Small intestine (tissue), 7 donors: ENCODE measurements around the gene GAA. TPM values are rescaled to one million over a fixed set of nuclear protein-coding genes. Genes with fewer than 3 reads are reported as not detected.

Experiments used
- DNase-seq, 2 donors: peaks; one replicate each; pipeline versions ENCODE4 v3.0.0 to v3.0.0-alpha.2; 2013
- FAIRE-seq: peaks from 2 replicates; lab custom pipeline; 2012; peaks lifted over from hg19 to GRCh38; lab: Jason Lieb, UNC
- H3K27ac ChIP-seq, 3 donors: one replicate each; pipeline ENCODE4 v1.5.1; 2013; ENCODE audit warnings: low read length in 2 of 3, mild to moderate bottlenecking in 2 of 3, control low read depth in 1 of 3, inconsistent platforms in 1 of 3, low read depth in 1 of 3, moderate library complexity in 1 of 3
- H3K27me3 ChIP-seq, 3 donors: one replicate each; pipeline ENCODE4 v1.6.1; 2013; ENCODE audit warnings: low read length in 3 of 3, inconsistent platforms in 1 of 3; ENCODE audit not compliant: control insufficient read depth in 3 of 3, insufficient read depth in 3 of 3
- H3K36me3 ChIP-seq, 3 donors: one replicate each; pipeline ENCODE4 v1.6.1; 2013; ENCODE audit warnings: low read length in 3 of 3, inconsistent platforms in 1 of 3, low read depth in 1 of 3, mild to moderate bottlenecking in 1 of 3, moderate library complexity in 1 of 3; ENCODE audit not compliant: control insufficient read depth in 3 of 3, insufficient read depth in 2 of 3
- H3K4me1 ChIP-seq, 3 donors: one replicate each; pipeline ENCODE4 v1.6.1; 2013; ENCODE audit warnings: low read length in 2 of 3, inconsistent platforms in 1 of 3, low read depth in 1 of 3, mild to moderate bottlenecking in 1 of 3, moderate library complexity in 1 of 3; ENCODE audit not compliant: control insufficient read depth in 3 of 3, insufficient read depth in 2 of 3
- H3K4me3 ChIP-seq, 3 donors: one replicate each; pipeline ENCODE4 v1.5.1; 2013; ENCODE audit warnings: low read length in 3 of 3, control low read depth in 1 of 3, inconsistent platforms in 1 of 3, low read depth in 1 of 3, mild to moderate bottlenecking in 1 of 3, moderate library complexity in 1 of 3
- H3K9me3 ChIP-seq, 2 donors: one replicate each; pipeline ENCODE4 v1.6.1; 2013; ENCODE audit warnings: low read depth in 1 of 2, low read length in 1 of 2; ENCODE audit not compliant: control insufficient read depth in 2 of 2, insufficient read depth in 1 of 2
- WGBS, 3 donors: extraction: QIAGEN DNeasy Blood & Tissue Kit; methylation state at CpG; one replicate each; pipeline ENCODE4 v1.1.7; 2013; 5-methylcytosine and 5-hydroxymethylcytosine counted together
- polyA plus RNA-seq, 4 donors: library from polyadenylated mRNA; stranded (reverse) in 3 of 4; unstranded in 1 of 4; fragments of 200-250 nt in 3 of 4; fragments of 120-200 nt in 1 of 4; gene quantifications; one replicate each; pipeline versions ENCODE4 v1.2.1 to v1.2.3, GENCODE V29; 2013
- donor health status: healthy with polysubstance abuse.
- donor health status: control.
- donor health status: control.
- donor health status: Bipolar disorder and iron deficiency.
- donor health status: healthy.

The GAA gene
- polyA plus RNA-seq, 4 donors: 13.2 to 64.4 (median 21.3) TPM

DNA sequence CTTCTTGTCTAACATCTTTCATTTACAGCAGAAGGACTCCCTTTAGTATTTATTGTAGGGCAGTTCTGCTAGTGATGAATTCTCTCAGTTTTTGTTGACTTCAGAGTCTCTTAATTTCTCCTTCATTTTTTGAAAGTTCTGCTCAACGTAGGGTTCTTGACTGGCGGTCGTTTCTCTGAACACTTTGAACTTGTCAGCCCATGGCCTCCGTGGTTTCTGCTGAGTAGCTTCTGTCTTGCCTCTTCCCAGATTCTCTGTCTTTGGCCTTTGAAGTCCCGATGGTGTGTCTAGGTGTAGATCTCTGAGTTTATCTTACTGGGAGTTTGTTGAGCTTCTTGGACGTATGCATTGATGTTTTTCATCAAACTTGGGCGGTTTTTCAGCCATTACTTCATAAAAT, 13.4 kb downstream of the GAA start:
- Histone ChIP-seq H3K27me3 (no peaks in the 10 kb centered on the region), H3K4me1 (no peaks in the 10 kb centered on the region), H3K36me3 (peaks cover 0 to 35% (median 0%) of the 10 kb centered on the region in 3 donors), H3K9me3 (peaks cover 0 to 10% of the 10 kb centered on the region in 2 donors), H3K4me3 (no peak overlapping the region), H3K27ac (no peak overlapping the region)
- DNase-seq (no peak), FAIRE-seq (no peak)
- WGBS, 3 donors: 81 to 90% (median 83%) methylated on average over 7 of the region's 7 CpGs

DNA sequence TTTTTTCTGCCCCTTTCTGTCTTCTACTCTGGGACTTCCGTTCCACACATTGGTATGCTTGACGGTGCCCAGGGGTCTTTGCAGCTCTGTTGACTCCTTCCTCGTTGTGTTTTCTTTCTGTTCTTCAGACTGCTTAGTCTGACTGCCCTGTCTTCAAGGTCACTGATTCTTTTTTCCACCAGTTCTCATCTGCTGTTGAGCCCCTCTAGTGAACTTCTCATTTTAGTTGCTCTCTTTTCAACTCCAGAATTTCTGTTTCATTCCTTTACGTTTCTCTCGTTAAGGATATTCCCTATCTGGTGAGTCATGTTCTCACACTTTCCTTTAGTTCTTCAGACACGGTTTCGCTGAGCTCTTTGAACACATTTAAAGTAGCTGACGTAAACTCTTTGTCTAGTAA, 13.8 kb downstream of the GAA start:
- H3K27me3 ChIP-seq: no peaks in the 10 kb centered on the region
- DNase-seq: no peak
- FAIRE-seq: no peak
- no peak overlapping the region for H3K4me3 ChIP-seq
- 89 to 92% (median 90%) methylated on average over 8 of the region's 8 CpGs for WGBS, 3 donors
- H3K27ac ChIP-seq: no peak overlapping the region
- peaks cover 0 to 10% of the 10 kb centered on the region in 2 donors for H3K9me3 ChIP-seq
- peaks cover 0 to 34% (median 0%) of the 10 kb centered on the region in 3 donors for H3K36me3 ChIP-seq
- no peaks in the 10 kb centered on the region for H3K4me1 ChIP-seq

- FAIRE-seq (no peak), DNase-seq (no peak)
- 80 to 94% (median 92%) methylated on average over 16 of the region's 16 CpGs for WGBS, 3 donors
- Histone ChIP-seq H3K36me3 (peaks cover 0 to 34% (median 0%) of the 10 kb centered on the region in 3 donors), H3K27ac (no peak overlapping the region), H3K9me3 (peaks cover 0 to 10% of the 10 kb centered on the region in 2 donors), H3K4me1 (no peaks in the 10 kb centered on the region), H3K27me3 (no peaks in the 10 kb centered on the region), H3K4me3 (no peak overlapping the region)
These were observed 15.0 kb downstream of the GAA start for GRCh38 chr17:80116276-80116920.

- Histone ChIP-seq H3K4me3 (no peak overlapping the region), H3K27me3 (no peaks in the 10 kb centered on the region), H3K27ac (no peak overlapping the region), H3K4me1 (no peaks in the 10 kb centered on the region), H3K9me3 (peaks cover 0 to 10% of the 10 kb centered on the region in 2 donors), H3K36me3 (peaks cover 0 to 34% (median 0%) of the 10 kb centered on the region in 3 donors)
- DNase-seq (no peak), FAIRE-seq (no peak)
- 90 to 93% (median 92%) methylated on average over 13 of the region's 13 CpGs for WGBS, 3 donors
These were observed 15.6 kb downstream of the GAA start for GRCh38 chr17:80116921-80117380.

- peaks cover 0 to 30% (median 0%) of the 10 kb centered on the region in 3 donors for H3K36me3 ChIP-seq
- no peaks in the 10 kb centered on the region for H3K27me3 ChIP-seq
- DNase-seq: no peak
- H3K4me1 ChIP-seq: no peaks in the 10 kb centered on the region
- no peak overlapping the region for H3K4me3 ChIP-seq
- WGBS, 3 donors: 90 to 94% (median 90%) methylated on average over 28 to 31 of the region's 31 CpGs
- no peak for FAIRE-seq
- H3K27ac ChIP-seq: no peak overlapping the region
- peaks cover 0 to 10% of the 10 kb centered on the region in 2 donors for H3K9me3 ChIP-seq
These were observed 16.4 kb downstream of the GAA start for GRCh38 chr17:80117491-80118401.

- Histone ChIP-seq H3K4me3 (no peak overlapping the region), H3K4me1 (no peaks in the 10 kb centered on the region), H3K27me3 (no peaks in the 10 kb centered on the region), H3K27ac (no peak overlapping the region), H3K9me3 (peaks cover 0 to 10% of the 10 kb centered on the region in 2 donors), H3K36me3 (peaks cover 0 to 24% (median 0%) of the 10 kb centered on the region in 3 donors)
- 88 to 90% (median 89%) methylated on average over 35 of the region's 35 CpGs for WGBS, 3 donors
- FAIRE-seq (no peak), DNase-seq (no peak)
These were observed 17.4 kb downstream of the GAA start for GRCh38 chr17:80118601-80119270.

DNA sequence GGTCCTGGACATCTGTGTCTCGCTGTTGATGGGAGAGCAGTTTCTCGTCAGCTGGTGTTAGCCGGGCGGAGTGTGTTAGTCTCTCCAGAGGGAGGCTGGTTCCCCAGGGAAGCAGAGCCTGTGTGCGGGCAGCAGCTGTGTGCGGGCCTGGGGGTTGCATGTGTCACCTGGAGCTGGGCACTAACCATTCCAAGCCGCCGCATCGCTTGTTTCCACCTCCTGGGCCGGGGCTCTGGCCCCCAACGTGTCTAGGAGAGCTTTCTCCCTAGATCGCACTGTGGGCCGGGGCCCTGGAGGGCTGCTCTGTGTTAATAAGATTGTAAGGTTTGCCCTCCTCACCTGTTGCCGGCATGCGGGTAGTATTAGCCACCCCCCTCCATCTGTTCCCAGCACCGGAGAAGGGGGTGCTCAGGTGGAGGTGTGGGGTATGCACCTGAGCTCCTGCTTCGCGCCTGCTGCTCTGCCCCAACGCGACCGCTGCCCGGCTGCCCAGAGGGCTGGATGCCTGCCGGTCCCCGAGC, 17.9 kb downstream of the GAA start:
- no peak for DNase-seq
- peaks cover 0 to 10% of the 10 kb centered on the region in 2 donors for H3K9me3 ChIP-seq
- H3K4me3 ChIP-seq: no peak overlapping the region
- FAIRE-seq: no peak
- H3K27me3 ChIP-seq: no peaks in the 10 kb centered on the region
- H3K36me3 ChIP-seq: peaks cover 0 to 24% (median 0%) of the 10 kb centered on the region in 3 donors
- 91 to 93% (median 91%) methylated on average over 23 to 24 of the region's 24 CpGs for WGBS, 3 donors
- H3K27ac ChIP-seq: no peak overlapping the region
- peaks cover 0 to 2% (median 0%) of the 10 kb centered on the region in 3 donors for H3K4me1 ChIP-seq

DNA sequence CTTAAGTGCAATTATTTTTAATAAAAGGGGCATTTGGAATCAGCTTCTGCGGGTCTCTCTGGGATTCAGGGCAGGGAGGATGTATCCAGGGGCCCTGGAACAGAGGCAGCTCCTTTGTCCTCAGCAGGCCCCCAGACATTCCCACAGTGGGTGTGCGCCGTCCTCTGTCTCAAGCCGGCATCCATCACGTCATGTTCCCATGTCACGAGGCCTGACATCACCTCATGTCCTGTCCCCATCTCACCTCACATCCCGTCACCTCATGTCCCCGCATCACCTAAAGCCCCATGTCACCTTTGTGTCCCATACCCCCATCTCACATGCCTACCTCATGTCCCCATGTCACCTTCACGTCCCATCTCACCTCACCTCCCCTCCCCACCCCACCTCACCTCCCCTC, 18.5 kb downstream of the GAA start:
- FAIRE-seq (no peak), DNase-seq (no peak)
- peaks cover 0 to 4% (median 0%) of the 10 kb centered on the region in 3 donors for H3K4me1 ChIP-seq
- no peak overlapping the region for H3K27ac ChIP-seq
- H3K27me3 ChIP-seq: peaks cover 0 to 2% (median 0%) of the 10 kb centered on the region in 3 donors
- WGBS, 3 donors: 80 to 89% (median 86%) methylated on average over 9 of the region's 9 CpGs
- no peak overlapping the region for H3K4me3 ChIP-seq
- H3K9me3 ChIP-seq: peaks cover 0 to 9% of the 10 kb centered on the region in 2 donors
- H3K36me3 ChIP-seq: peaks cover 0 to 24% (median 0%) of the 10 kb centered on the region in 3 donors
